Lower leg skin (tissue), 4 donors: ENCODE measurements around the gene ARMC5. TPM values are rescaled to one million over a fixed set of nuclear protein-coding genes. Genes with fewer than 3 reads are reported as not detected.

Source experiments
- DNase-seq, 2 donors: peaks; one replicate each; pipeline ENCODE4 v3.0.0-alpha.2; 2019; ENCODE audit warnings: low spot score in 2 of 2
- H3K4me3 ChIP-seq: fragments of 200-600 bp; sonication (generic); 2 replicates; pipeline ENCODE4 v1.5.1; 2017; ENCODE audit warnings: mild to moderate bottlenecking, low read depth; ENCODE audit not compliant: poor library complexity, severe bottlenecking
- CTCF ChIP-seq, 3 donors: fragments of 450-650 bp; IDR thresholded peaks; one replicate each; pipeline ENCODE4 v1.5.1; 2016; ENCODE audit warnings: antibody characterized with exemption in 3 of 3, mild to moderate bottlenecking in 3 of 3, moderate library complexity in 2 of 3
- POLR2A ChIP-seq, 2 donors: fragments of 450-650 bp; IDR thresholded peaks; one replicate each; pipeline ENCODE4 v1.6.1; 2016 to 2017; ENCODE audit warnings: antibody characterized with exemption in 2 of 2, mild to moderate bottlenecking in 1 of 2, moderate library complexity in 1 of 2
- WGBS, 2 donors: methylation state at CpG; one replicate each; pipeline ENCODE4 v1.1.5; 2018; 5-methylcytosine and 5-hydroxymethylcytosine counted together
- intact Hi-C: fragments of 100-400 bp; cut with DNase I; formaldehyde crosslinking; loops from one replicate; pipeline ENCODE4 v1.15.0; 2023; ENCODE audit warnings: low total_unique reads
- total RNA-seq, 4 donors: library from RNA; depleted of rRNA; stranded (reverse); fragments of >200 nt; gene quantifications; one replicate each; pipeline ENCODE4 v1.1.0, GENCODE V29; 2016

The ARMC5 gene
- total RNA-seq, 4 donors from 2014 or later = 11.2 to 13.8 (median 13.3) TPM

GRCh38 chr16:31461201-31461920 lies 2.1 kb downstream of the ARMC5 start:
- TF ChIP-seq CTCF (IDR thresholded peaks at IDR 0.05) = no peak
- no peak for TF ChIP-seq POLR2A (IDR thresholded peaks at IDR 0.05)
- no peak overlapping the region for H3K4me3 ChIP-seq
- DNase-seq = no peak
- intact Hi-C loops = no loop called here
- 86 to 87% methylated on average over 10 of the region's 10 CpGs for WGBS, 2 donors

GRCh38 chr16:31461921-31462804 lies 2.9 kb downstream of the ARMC5 start:
- DNase-seq = no peak
- intact Hi-C loops = no loop called here
- WGBS, 2 donors = 92 to 94% methylated on average over 17 to 30 of the region's 35 CpGs
- TF ChIP-seq POLR2A (IDR thresholded peaks at IDR 0.05) = no peak
- no peak for TF ChIP-seq CTCF (IDR thresholded peaks at IDR 0.05)
- no peak overlapping the region for H3K4me3 ChIP-seq

- H3K4me3 ChIP-seq = no peak overlapping the region
- intact Hi-C loops = no loop called here
- TF ChIP-seq CTCF (IDR thresholded peaks at IDR 0.05) = no peak
- DNase-seq = no peak
- WGBS, 2 donors = 96% methylated on average over 36 of the region's 36 CpGs
Measured at GRCh38 chr16:31464348-31464769, 5.1 kb downstream of the ARMC5 start.

GRCh38 chr16:31464781-31465260 lies 5.5 kb downstream of the ARMC5 start:
- DNase-seq = no peak
- H3K4me3 ChIP-seq = no peak overlapping the region
- intact Hi-C loops = no loop called here
- TF ChIP-seq POLR2A (IDR thresholded peaks at IDR 0.05) = no peak
- WGBS, 2 donors = 90 to 94% methylated on average over 15 to 17 of the region's 17 CpGs

DNA sequence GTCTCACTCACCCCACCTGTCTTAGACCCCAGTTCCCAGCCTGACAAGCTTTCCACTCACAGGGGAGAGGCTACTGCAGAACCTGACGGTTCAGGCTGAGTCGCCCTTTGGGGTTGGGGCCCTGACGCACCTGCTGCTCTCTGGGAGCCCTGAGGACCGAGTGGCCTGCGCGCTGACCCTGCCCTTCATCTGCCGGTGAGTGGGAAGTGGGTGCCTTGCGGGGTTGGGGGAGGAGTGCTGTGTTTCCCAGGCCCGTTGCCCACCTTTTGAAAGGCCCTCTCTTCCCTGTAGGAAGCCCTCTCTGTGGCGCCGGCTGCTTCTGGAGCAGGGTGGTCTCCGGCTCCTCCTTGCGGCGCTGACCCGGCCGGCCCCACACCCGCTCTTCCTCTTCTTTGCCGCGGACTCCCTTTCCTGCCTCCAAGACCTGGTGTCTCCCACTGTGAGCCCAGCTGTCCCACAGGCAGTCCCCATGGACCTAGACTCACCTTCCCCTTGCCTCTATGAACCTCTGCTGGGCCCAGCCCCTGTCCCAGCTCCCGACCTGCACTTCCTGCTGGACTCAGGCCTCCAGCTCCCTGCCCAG lies 6.6 kb downstream of the ARMC5 start:
- no peak for DNase-seq
- TF ChIP-seq CTCF (IDR thresholded peaks at IDR 0.05) (no peak), POLR2A (IDR thresholded peaks at IDR 0.05) (no peak)
- WGBS, 2 donors = 90 to 91% methylated on average over 20 of the region's 20 CpGs
- intact Hi-C loops = no loop called here
- H3K4me3 ChIP-seq = no peak overlapping the region

DNA sequence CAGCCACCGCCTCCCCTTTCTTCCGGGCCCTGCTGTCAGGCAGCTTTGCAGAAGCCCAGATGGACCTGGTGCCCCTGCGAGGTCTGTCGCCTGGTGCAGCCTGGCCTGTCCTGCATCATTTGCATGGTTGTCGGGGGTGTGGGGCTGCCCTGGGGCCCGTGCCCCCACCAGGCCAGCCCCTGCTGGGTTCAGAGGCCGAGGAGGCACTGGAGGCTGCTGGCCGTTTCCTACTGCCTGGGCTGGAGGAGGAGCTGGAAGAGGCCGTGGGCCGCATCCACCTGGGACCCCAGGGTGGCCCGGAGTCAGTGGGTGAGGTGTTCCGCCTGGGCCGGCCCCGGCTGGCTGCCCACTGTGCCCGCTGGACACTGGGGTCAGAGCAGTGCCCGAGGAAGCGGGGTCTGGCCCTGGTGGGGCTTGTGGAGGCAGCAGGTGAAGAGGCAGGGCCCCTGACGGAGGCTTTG lies 7.1 kb downstream of the ARMC5 start:
- no peak for DNase-seq
- TF ChIP-seq CTCF (IDR thresholded peaks at IDR 0.05) = no peak
- no peak for TF ChIP-seq POLR2A (IDR thresholded peaks at IDR 0.05)
- intact Hi-C loops = no loop called here
- 92 to 97% methylated on average over 9 to 12 of the region's 18 CpGs for WGBS, 2 donors
- H3K4me3 ChIP-seq = no peak overlapping the region
